Measurements from ENCODE around the gene EFCAB6.

The EFCAB6 gene, protein sequence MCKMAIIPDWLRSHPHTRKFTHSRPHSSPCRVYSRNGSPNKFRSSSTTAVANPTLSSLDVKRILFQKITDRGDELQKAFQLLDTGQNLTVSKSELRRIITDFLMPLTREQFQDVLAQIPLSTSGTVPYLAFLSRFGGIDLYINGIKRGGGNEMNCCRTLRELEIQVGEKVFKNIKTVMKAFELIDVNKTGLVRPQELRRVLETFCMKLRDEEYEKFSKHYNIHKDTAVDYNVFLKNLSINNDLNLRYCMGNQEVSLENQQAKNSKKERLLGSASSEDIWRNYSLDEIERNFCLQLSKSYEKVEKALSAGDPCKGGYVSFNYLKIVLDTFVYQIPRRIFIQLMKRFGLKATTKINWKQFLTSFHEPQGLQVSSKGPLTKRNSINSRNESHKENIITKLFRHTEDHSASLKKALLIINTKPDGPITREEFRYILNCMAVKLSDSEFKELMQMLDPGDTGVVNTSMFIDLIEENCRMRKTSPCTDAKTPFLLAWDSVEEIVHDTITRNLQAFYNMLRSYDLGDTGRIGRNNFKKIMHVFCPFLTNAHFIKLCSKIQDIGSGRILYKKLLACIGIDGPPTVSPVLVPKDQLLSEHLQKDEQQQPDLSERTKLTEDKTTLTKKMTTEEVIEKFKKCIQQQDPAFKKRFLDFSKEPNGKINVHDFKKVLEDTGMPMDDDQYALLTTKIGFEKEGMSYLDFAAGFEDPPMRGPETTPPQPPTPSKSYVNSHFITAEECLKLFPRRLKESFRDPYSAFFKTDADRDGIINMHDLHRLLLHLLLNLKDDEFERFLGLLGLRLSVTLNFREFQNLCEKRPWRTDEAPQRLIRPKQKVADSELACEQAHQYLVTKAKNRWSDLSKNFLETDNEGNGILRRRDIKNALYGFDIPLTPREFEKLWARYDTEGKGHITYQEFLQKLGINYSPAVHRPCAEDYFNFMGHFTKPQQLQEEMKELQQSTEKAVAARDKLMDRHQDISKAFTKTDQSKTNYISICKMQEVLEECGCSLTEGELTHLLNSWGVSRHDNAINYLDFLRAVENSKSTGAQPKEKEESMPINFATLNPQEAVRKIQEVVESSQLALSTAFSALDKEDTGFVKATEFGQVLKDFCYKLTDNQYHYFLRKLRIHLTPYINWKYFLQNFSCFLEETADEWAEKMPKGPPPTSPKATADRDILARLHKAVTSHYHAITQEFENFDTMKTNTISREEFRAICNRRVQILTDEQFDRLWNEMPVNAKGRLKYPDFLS (N-terminal part only)

GRCh38 chr22:43812149-43812842 is at the start of gene EFCAB6:
TSS of gene EFCAB6 (minus strand) at chr22:43812305. CDS start at chr22:43782318, 29,987 bp downstream.
- peak; percentile 75 for DNase-seq (ENCODE audit: low read depth)

- no peak for DNase-seq (ENCODE audit: low read depth)
Measured at GRCh38 chr22:43861529-43861928, 49.4 kb upstream of the EFCAB6 start.

DNA sequence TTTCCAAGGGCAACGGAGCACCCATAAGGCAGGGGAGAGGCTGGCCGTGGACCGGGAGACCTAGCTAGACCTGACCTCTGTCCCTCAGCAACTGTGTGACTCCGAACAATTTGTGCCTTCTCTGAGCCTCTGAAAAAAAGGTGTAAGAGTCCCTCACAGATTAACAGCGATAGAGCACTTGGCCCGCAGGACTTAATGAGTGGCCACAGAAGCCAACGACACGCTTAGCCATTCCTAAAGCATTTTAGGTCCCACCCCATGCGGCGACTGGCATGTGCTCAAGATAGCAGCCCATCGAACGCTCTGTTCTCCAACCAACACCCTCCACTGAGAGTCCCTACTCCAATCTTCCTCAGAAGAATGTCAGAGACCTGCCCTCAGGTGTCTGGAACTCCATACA is 48.7 kb upstream of the EFCAB6 start:
- no peak for DNase-seq (ENCODE audit: low read depth)

- no peak for DNase-seq (ENCODE audit: low read depth)
Measured at GRCh38 chr22:43860126-43860525, 48.0 kb upstream of the EFCAB6 start.

- no peak for DNase-seq (ENCODE audit: low read depth)
Measured at GRCh38 chr22:43859621-43860020, 47.5 kb upstream of the EFCAB6 start.

DNA sequence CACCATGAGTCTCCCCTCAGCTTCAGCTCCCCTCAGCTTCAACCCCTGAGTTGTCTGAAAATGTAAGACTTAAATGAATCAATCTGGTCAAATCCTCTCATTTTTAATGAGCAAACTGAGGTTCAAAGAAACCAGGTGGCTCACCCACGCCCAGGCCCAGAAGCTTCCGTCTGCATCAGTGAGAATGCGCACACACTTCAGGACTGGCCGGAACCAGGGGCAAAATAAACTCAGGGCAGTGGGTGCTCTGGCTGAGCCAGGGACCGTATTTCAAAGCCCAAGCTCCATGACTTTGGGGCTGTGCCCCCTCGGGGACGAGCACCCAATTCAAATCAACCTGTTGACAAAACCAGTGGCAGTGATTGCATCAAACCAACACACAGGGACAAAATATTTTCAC is 47.1 kb upstream of the EFCAB6 start:
- DNase-seq (ENCODE audit: low read depth) = no peak

DNA sequence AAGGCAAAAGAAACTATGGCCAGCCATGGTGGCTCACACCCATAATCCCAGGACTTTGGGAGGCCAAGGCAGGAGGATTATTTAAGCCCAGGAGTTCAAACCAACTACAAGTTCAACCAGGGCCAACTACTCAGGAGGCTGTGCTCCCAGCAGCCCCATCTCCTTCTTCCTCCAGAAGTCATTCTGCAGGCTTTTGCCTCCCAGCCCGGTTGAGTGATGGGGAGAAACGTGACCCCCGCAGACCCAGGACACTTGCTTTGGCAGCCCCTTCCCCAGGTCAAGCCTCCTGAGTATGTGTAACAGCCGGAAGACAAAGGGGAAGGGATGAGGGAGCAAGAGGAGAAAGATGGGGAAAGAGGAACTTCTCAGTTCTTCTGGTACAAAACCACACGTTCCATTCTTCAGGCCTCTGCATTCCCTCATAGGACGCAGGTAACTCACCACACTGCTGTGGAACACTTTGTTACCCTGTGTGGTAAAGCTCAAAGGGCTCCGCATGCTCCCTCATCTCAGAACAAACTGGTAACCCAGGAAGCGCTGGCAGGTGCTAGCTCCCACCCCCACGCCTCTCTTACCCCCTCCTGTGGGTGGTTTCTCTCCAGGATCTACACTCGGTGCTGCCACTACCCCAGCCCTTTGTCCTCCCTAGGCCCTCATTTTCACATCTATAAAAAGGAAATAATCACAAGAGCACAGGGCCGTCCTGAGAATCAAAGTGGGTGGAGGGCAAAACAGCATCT is 46.2 kb upstream of the EFCAB6 start:
- no peak for DNase-seq (ENCODE audit: low read depth)

- DNase-seq (ENCODE audit: low read depth) = no peak
Measured at GRCh38 chr22:43857367-43857766, 45.3 kb upstream of the EFCAB6 start.

DNA sequence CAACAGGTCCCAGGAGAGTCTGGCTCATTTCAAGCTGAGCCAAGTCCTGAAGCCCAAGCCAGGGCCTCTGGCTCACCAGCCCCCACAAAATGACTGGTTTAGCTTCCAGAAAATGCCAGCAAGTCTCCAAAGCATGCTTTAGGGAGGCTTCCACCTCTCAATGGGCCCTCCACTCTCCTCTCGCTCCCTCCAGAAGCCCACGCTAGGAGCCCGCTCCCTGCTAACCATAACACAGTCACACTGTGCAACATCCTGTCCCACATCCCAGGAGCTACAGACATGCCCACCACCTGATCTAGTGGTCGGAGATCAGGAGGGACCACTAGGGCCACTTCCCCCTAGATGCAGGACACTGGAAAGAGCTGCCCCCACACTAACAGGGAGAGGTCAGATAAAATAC is 43.3 kb upstream of the EFCAB6 start:
- DNase-seq (ENCODE audit: low read depth) = no peak

DNA sequence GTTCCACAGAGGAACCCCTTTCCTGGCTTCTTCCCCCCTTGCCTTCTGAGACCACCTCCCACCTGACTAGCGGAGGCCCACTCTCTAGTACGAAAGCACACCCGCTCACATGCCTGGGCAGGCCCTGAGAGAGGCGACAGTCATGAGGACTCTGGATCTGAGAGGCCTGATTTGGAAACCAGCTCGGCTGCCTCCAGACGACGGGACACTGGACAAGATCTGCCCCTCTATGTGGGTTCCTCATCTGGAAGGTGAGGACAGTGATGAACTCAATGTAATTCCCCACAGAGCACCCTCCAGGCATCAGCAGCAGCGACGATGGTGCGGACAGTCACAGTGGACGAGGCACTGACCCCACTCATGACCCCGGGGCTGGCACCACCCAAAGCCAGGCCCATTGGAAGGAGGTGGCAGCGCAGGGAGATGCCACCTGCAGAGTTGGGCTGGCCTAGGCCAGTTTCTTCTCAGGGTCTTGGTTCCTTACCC is 42.7 kb upstream of the EFCAB6 start:
- DNase-seq (ENCODE audit: low read depth) = no peak

- no peak for DNase-seq (ENCODE audit: low read depth)
Measured at GRCh38 chr22:43854121-43854785, 42.1 kb upstream of the EFCAB6 start.

GRCh38 chr22:43853328-43853931 is 41.3 kb upstream of the EFCAB6 start:
- DNase-seq (ENCODE audit: low read depth) = no peak

DNA sequence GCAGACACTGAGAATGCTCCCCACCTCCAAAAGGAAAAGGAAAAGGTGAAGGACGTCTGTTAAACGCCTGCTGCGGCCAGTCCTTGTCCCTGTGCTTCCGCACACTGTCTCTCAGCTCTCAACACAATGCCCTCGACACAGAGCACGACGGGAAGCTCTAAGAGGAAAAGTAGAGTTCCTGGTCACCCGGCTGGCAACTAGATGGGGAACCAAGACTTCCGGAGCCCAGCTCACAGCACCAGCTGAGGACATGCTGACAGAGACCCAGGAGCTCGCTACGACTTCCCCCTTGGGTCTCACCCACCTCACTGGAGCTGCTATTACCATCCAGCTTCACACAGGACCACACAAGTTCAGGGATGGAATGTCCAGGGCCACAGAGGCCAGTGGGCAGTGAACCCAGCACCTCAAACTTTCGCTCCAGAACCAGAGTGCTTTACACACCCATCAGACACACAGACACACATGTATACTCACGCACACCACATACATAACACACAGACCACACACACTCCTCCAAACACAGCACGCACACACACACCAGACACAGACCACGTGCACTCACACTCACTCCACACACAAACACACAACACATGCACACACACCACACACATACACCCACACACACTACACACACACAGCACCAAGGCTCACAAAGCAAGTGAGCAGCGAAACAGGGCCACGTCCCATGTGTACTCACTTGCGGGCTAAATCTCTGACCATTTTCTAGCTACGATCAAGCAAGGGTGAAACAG is 40.6 kb upstream of the EFCAB6 start:
- no peak for DNase-seq (ENCODE audit: low read depth)

DNA sequence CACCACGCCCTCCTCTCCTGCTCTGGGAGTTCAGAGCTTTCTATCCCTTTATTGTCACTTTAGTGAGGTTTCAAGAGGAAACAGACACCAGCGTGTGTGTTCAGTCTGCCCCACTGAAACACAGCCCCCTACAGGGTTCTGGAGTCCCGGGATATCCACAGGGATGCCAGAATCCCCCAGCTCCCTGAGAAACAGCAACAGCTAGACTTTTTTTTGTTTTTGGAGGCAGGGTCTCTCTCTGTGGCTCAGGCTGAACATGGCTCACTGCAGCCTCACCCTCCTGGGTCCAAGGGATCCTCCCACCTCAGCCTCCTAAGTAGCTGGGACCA is 39.8 kb upstream of the EFCAB6 start:
- no peak for DNase-seq (ENCODE audit: low read depth)

DNA sequence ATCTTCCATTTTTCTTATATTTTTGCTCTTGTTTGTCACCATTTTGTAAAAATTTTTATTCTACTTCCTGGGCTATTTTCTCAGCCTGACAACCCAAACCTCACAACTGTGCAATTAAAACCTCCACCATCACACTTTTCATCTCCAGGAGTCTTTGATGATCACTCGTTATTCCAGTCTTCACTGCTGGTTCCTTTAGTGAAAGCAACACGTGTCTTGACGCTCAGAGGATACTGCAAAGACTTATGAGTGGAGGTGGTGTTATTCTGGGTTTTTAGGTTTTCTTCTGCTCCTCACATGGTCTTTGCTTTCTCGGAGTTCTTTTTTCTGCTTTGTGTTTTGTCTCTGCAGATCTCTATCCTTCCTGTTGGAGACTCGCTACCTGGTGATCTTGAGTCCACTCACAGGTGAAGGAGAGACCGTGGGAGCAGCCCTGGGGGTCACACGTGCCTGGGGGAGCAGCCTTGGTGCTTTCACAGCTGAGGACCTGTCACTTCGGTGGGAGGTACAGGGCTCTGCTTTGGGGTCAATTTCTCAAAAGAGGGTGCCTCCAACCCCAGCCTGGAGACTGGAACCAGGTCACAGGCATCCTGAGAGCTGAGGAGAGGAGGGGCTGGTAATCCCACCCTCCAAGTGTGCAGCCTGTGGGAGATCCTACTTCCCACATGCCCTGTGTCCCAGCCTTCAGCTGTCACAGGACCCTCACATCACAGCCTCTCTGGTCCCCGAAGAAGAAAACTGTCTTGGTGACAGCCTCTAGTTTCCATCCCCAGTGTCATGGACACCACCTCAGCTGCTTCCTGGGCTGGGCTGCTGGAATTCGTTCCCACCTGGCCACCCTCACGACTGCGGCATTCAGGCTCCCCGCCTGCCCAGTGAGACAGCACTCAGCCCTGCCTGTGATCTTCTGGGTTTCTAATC is 39.2 kb upstream of the EFCAB6 start:
- DNase-seq (ENCODE audit: low read depth) = no peak

- DNase-seq (ENCODE audit: low read depth) = no peak
Measured at GRCh38 chr22:43850529-43850928, 38.4 kb upstream of the EFCAB6 start.

- no peak for DNase-seq (ENCODE audit: low read depth)
Measured at GRCh38 chr22:43849731-43850130, 37.6 kb upstream of the EFCAB6 start.
